Endodermal cell (in vitro differentiated cells): ENCODE data around the gene IMMP1L. TPM values are rescaled to one million over a fixed set of nuclear protein-coding genes. Genes with fewer than 3 reads are reported as not detected.

Experiments
- DNase-seq: peaks from one replicate; pipeline ENCODE4 v3.0.0-alpha.2; 2017
- H3K27ac ChIP-seq: 2 replicates; pipeline ENCODE4 v1.5.1; 2013; ENCODE audit warnings: mild to moderate bottlenecking, low read depth, low read length, moderate library complexity
- H3K27me3 ChIP-seq: 2 replicates; pipeline ENCODE4 v1.6.1; 2013; ENCODE audit warnings: mild to moderate bottlenecking, low read length, moderate library complexity; ENCODE audit not compliant: insufficient read depth, control insufficient read depth, poor library complexity, severe bottlenecking
- H3K36me3 ChIP-seq: 2 replicates; pipeline ENCODE4 v1.7.0; 2013; ENCODE audit warnings: mild to moderate bottlenecking, low read length, moderate library complexity; ENCODE audit not compliant: control insufficient read depth, insufficient read depth
- H3K4me1 ChIP-seq: one replicate; pipeline ENCODE4 v1.7.0; 2013; ENCODE audit warnings: low read length; ENCODE audit not compliant: control insufficient read depth, insufficient read depth
- H3K4me3 ChIP-seq: 2 replicates; pipeline ENCODE4 v1.5.1; 2013; ENCODE audit warnings: mild to moderate bottlenecking, low read length, moderate library complexity
- H3K9ac ChIP-seq: 2 replicates; pipeline ENCODE4 v1.6.1; 2013; ENCODE audit warnings: mild to moderate bottlenecking, low read length, moderate library complexity; ENCODE audit not compliant: poor library complexity, severe bottlenecking; ENCODE audit errors: extremely low read depth
- H3K9me3 ChIP-seq: 2 replicates; pipeline ENCODE4 v1.6.1; 2013; ENCODE audit warnings: mild to moderate bottlenecking, low read length, moderate library complexity; ENCODE audit not compliant: control insufficient read depth
- H3K27ac Mint-ChIP-seq: 2 replicates; pipeline ENCODE4 v1.8.0; 2020; ENCODE audit warnings: mixed read lengths
- H3K27me3 Mint-ChIP-seq: 2 replicates; pipeline ENCODE4 v1.8.0; 2021; ENCODE audit warnings: mild to moderate bottlenecking, mixed read lengths; ENCODE audit not compliant: insufficient read depth
- H3K36me3 Mint-ChIP-seq: 2 replicates; pipeline ENCODE4 v1.8.0; 2020; ENCODE audit warnings: low read depth, mixed read lengths
- H3K4me1 Mint-ChIP-seq: 2 replicates; pipeline ENCODE4 v1.8.0; 2020; ENCODE audit warnings: mixed read lengths
- H3K4me3 Mint-ChIP-seq: 2 replicates; pipeline ENCODE4 v1.8.0; 2020; ENCODE audit warnings: mild to moderate bottlenecking, moderate library complexity, mixed read lengths
- H3K9me3 Mint-ChIP-seq: 2 replicates; pipeline ENCODE4 v1.8.0; 2020; ENCODE audit warnings: mild to moderate bottlenecking, mixed read lengths
- CTCF ChIP-seq: fragments of 200-600 bp; sonication (generic); conservative IDR thresholded peaks from 2 replicates; pipeline ENCODE4 v1.5.0; 2021; ENCODE audit warnings: antibody characterized with exemption, mild to moderate bottlenecking
- WGBS, 2 experiments: methylation state at CpG; one replicate each; pipeline versions ENCODE4 v1.1.5 to v1.1.7; 2013; ENCODE audit warnings: missing lambda C conversion rate in 2 of 2, mixed read lengths in 1 of 2; ENCODE audit not compliant: insufficient coverage in 1 of 2, insufficient read length in 1 of 2; 5-methylcytosine and 5-hydroxymethylcytosine counted together
- total RNA-seq, 2 donors: library from RNA; stranded (reverse); fragmentation: NEBNext Ultra II Directional in 1 of 2; extraction: Animal tissue kit (Norgen Biotek cat#: 25700) in 1 of 2; gene quantifications; 2 replicates in 1 of 2; 3 replicates in 1 of 2; pipeline ENCODE4 v1.2.1, GENCODE V29; 2021

IMMP1L gene
- total RNA-seq, 2 donors from 2014 or later = 28.9 to 44.9 TPM

GRCh38 chr11:31397239-31397834, 112.1 kb downstream of the IMMP1L start:
- H3K4me3 ChIP-seq = no peak overlapping the region
- H3K27me3 ChIP-seq = no peaks in the 10 kb centered on the region
- Mint-ChIP-seq H3K9me3 (peaks cover 18% of the 10 kb centered on the region), H3K27me3 (no peaks in the 10 kb centered on the region), H3K27ac (no peak overlapping the region), H3K4me1 (no peaks in the 10 kb centered on the region), H3K36me3 (peaks cover 41% of the 10 kb centered on the region), H3K4me3 (no peak overlapping the region)
- 56 to 60% methylated on average over 1 to 5 of the region's 5 CpGs for WGBS, 2 experiments
- no peak overlapping the region for H3K27ac ChIP-seq
- peaks cover 24% of the 10 kb centered on the region for H3K9me3 ChIP-seq
- TF ChIP-seq CTCF = peak; percentile 81
- no peaks in the 10 kb centered on the region for H3K4me1 ChIP-seq
- no peak for DNase-seq
- peaks cover 25% of the 10 kb centered on the region for H3K36me3 ChIP-seq
- no peak overlapping the region for H3K9ac ChIP-seq

- no peak overlapping the region for H3K9ac ChIP-seq
- no peaks in the 10 kb centered on the region for H3K27me3 Mint-ChIP-seq
- peaks cover 16% of the 10 kb centered on the region for H3K9me3 Mint-ChIP-seq
- H3K36me3 Mint-ChIP-seq = peaks cover 31% of the 10 kb centered on the region
- H3K27me3 ChIP-seq = no peaks in the 10 kb centered on the region
- peaks cover 14% of the 10 kb centered on the region for H3K4me1 Mint-ChIP-seq
- H3K4me3 ChIP-seq = no peak overlapping the region
- no peaks in the 10 kb centered on the region for H3K4me1 ChIP-seq
- no peak overlapping the region for H3K4me3 Mint-ChIP-seq
- no peaks in the 10 kb centered on the region for H3K36me3 ChIP-seq
- DNase-seq = no peak
- no peak overlapping the region for H3K27ac Mint-ChIP-seq
- TF ChIP-seq CTCF = no peak
- WGBS, 2 experiments = 86 to 100% methylated on average over 1 to 2 of the region's 2 CpGs
- no peak overlapping the region for H3K27ac ChIP-seq
- peaks cover 12% of the 10 kb centered on the region for H3K9me3 ChIP-seq
Observed at GRCh38 chr11:31387379-31387778, 122.0 kb downstream of the IMMP1L start.

- Mint-ChIP-seq H3K4me3 (no peak overlapping the region), H3K4me1 (peaks cover 14% of the 10 kb centered on the region), H3K9me3 (peaks cover 1% of the 10 kb centered on the region), H3K27me3 (no peaks in the 10 kb centered on the region), H3K36me3 (peaks cover 31% of the 10 kb centered on the region), H3K27ac (peak overlapping the region; percentile 27)
- DNase-seq = no peak
- no peak overlapping the region for H3K27ac ChIP-seq
- no peak overlapping the region for H3K9ac ChIP-seq
- TF ChIP-seq CTCF = no peak
- no peaks in the 10 kb centered on the region for H3K9me3 ChIP-seq
- no peak overlapping the region for H3K4me3 ChIP-seq
- H3K4me1 ChIP-seq = no peaks in the 10 kb centered on the region
- H3K27me3 ChIP-seq = no peaks in the 10 kb centered on the region
- WGBS, 2 experiments = 57% methylated on average over 1 of the region's 1 CpG; no CpG with 5 or more reads in 1 of the 2 experiments
- no peaks in the 10 kb centered on the region for H3K36me3 ChIP-seq
Observed at GRCh38 chr11:31383116-31383515, 126.3 kb downstream of the IMMP1L start.

Other genes with a start within 250 kb of the IMMP1L start
- gene DCDC1, start 139.9 kb downstream of the IMMP1L start, total RNA-seq = 1 to 10 TPM; 2.9 to 3.2 TPM
- 10 to 100 TPM; 23.9 to 28.6 TPM for gene DNAJC24, start 139.8 kb downstream of the IMMP1L start, total RNA-seq
- gene ELP4, start 145 bp upstream of the IMMP1L start, total RNA-seq = 10 to 100 TPM; 19.1 to 25.2 TPM